NCI-H146 treated with DMSO at 0.1 percent for 48 hours (cell line): ENCODE measurements around the gene OR6B2.

Experiments used
- DNase-seq: peaks from one replicate; lab custom pipeline; 2025; ENCODE audit not compliant: unreplicated experiment; lab: John Stamatoyannopoulos, UW

Gene OR6B2

DNA sequence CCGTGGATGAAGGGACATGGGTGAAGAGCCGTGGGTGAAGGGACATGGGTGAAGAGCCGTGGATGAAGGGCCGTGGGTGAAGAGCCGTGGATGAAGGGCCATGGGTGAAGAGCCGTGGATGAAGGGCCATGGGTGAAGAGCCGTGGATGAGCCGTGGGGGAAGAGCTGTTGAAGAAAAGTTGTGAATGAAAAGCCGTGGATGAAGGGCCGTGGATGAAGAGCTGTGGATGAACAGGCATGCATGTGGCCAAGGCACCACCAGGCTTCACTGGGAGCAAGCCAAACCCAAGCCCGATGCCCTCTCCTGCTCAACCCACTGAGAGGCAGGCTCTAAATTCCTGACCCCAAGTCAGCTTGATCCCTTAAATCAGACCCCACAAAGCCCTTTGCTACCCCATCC, 12.5 kb upstream of the OR6B2 start:
- DNase-seq: no peak

DNA sequence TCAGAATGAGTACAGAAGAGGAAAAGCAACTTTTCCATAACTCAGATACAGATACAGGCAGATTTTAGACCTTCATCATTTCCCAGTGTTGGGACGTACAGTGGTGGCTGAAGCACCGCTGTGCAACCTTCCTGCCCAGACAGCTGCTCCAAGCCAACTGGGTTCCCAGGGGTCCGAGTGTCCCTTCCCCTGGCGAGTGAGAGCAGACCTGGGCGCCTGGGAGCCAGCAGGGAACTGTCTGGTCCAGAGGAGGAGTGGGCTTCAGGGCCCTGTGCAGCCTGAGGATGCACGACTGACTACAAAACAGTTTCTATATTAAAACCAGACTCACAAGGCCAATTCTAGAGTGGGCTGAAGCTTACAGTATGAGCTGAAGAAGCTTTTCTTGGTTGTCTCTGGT, 11.1 kb upstream of the OR6B2 start:
- DNase-seq: no peak

GRCh38 chr2:240037358-240037757, 7.1 kb upstream of the OR6B2 start:
- no peak for DNase-seq

DNA sequence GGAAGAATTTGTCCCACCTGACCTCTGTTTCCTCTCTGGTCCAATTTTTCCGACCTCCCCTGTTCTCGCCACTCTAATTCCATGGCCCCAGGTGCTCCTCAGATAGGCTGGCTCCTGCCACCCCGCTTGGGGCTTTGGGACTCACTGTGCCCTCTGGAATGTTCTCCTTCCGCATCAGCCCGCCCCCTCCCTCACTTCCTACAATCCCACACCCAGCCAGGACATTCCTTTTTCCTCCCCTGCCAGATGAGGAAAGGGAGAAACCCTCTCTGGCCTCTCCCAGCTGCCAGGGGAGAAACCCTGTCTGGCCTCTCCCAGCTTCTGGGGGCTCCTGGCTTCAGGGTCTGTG, 3.1 kb upstream of the OR6B2 start:
- no peak for DNase-seq

DNA sequence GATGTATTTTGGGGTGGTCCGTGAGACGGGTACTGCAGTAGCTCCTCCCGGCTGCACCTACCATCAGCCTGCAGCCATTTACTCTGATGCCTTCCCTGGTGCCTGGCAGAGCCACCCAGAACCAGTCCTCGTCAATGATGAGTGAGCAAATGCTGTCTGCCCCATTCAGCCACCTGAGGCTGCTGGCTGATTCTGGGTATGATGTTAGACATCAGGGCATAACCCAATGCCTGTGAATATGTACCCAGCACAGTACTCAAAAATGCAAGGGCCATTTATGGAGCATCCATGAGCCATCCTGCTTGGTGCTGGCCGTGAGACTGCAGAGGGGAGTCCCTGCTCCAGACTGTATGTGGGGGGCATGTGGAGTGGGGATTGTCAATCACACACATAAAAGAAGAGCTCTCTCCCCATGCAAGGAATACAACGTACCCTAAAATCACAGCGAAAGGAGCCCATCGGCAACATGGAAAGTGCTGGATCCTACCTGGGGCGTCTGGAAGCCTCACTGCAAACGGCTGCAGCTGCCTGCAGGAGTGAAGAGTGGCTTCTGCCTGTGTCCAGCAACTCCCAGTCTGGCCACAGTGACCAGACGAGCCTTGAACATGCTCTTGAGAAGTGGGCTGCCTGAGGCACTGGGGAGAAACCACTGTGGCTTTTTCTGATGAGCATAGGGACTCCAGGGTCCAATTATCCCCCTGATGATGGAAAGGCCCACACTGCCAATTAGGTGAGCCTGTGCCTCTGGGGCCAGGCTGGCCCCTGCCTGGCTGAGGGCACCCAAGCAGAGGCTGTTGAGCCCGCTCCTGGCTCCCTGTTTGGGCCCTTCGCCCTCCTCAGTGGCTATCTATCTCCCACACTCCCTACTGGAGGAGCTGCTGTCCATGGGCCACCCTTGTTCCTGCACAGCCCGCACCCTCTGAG, 2.4 kb upstream of the OR6B2 start:
- DNase-seq: no peak

DNA sequence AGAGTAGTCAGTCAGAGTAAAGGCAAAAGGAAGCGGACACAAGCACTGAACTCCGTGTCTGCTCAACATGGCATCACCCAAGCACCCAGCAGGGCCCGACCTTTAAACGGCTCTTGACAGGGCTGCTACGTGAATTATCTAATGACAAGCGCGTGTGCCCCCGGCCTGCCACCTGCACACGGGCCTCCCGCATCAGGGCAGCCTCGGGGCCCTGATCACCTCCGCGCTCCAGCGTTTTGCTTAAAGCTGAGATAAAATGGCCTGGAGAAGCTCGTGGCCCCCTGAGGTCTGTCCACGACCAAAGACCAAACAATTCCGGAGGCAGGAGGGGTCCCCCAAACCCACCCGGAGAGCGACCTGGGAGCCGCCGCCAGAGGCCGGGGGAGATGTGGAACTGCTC, 5.5 kb downstream of the OR6B2 start:
- no peak for DNase-seq

- no peak for DNase-seq
Observed at GRCh38 chr2:240023792-240024191, 6.4 kb downstream of the OR6B2 start.

- DNase-seq: peak; percentile 7
Observed at GRCh38 chr2:240021488-240022104, 8.6 kb downstream of the OR6B2 start.

DNA sequence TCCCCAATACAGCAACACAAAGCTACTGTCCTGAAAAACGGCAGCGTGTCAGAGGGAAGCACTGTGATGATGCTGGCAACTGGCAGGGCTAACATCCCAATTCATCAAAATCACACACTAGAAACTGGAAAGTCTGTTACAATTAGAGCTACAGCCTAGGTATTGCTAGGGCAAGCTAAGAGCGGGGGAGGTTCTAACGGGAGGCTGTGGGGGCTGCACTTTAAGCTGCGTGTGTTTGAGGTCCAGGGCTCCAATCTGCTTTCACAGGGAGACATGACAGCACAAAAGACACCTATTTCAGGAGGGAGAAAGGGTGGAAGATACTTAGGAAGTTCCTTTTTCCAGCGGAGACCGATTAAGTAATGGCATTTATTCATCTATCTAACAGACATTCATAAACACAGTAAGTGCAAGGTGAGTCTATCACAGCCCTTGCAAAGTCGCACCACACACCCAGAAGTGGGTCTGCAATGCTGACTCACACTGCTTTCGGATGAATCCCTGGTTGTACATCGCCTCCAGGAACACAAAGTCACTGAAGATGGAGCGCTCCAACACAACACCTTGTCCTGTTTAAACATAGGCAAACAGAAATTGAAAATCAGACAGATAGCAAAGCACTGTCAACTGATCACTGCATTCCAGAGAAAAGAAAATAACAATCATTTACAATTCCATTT, 12.0 kb downstream of the OR6B2 start:
- DNase-seq: no peak

DNA sequence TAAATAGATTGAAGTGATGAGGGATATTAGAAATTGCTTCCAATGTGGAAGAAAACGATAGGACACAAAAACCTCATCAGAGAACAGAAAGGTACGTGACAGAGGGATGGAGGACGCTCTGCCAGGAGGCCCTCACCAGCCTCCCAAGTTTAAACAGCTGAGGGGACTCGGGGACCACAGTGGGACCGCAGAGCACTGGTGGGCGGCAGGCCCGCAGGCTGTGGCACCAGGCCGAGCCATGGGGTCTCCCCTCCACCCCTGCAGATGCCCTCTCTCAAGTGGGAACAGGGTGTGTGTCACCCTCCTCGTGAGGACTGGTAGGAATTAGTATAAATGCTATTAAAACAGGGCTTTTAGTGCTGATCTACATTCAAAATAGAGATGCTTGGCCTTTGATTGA, 15.9 kb downstream of the OR6B2 start:
- DNase-seq: no peak

DNA sequence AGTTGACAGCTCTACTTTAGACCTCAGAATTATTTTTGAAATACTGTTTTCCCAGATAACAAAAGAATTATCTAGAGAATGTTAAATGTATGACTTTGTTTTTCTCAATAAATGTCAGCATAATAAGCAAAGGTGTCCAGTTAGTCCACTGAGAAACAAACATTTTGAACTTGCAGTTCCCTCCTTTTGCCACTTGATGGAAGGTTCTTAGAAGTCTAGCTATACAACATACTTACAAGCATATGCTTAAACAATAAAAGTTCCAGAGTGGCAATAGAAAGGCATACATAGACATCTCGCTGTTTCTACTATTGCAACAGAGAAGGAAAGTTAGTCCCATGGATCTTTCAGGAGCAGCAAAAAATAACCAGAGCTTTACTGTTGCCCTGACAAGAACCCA, 16.9 kb downstream of the OR6B2 start:
- no peak for DNase-seq

DNA sequence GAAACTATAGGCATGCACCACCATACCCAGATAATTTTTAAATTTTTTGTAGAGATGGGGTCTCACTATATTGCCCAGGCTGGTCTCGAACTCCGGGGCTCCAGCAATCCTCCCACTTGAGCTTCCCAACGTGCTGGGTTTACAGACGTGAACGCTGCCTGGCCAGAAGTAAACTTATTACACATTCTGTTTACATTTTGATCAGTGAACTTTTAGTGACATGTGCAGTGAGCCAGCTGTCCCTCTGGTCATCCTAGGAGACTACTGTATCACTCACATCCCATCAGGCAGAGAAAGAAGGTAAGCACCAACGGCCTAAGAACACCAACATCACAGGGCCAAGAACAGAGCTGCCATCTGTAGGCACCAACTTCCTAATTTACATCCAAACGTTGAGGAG, 27.2 kb downstream of the OR6B2 start:
- no peak for DNase-seq

- DNase-seq: no peak
Observed at GRCh38 chr2:240000671-240001070, 29.6 kb downstream of the OR6B2 start.

GRCh38 chr2:239997686-239998409, 32.4 kb downstream of the OR6B2 start:
- DNase-seq: no peak

GRCh38 chr2:239994086-239994485, 36.1 kb downstream of the OR6B2 start:
- no peak for DNase-seq

DNA sequence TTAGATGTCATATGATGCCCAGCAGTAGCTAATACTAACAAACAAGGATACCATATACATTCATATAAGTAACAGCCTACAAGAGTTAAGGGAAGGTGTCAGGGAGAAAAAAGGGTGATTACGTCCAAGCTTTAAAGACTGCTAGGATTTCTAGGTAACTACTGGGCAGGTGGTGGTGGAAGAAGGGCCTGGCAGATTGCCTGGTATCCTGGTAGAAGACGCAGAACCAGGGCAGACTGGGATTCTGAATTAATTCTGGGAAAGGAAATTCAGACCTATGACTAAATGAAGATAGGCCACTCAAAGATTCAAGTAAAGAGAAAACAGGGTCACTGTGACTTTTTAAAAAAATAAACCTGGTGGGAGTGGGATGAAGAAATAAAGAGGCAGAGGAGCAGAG, 36.9 kb downstream of the OR6B2 start:
- DNase-seq: no peak

- no peak for DNase-seq
Observed at GRCh38 chr2:239991689-239992314, 38.4 kb downstream of the OR6B2 start.

DNA sequence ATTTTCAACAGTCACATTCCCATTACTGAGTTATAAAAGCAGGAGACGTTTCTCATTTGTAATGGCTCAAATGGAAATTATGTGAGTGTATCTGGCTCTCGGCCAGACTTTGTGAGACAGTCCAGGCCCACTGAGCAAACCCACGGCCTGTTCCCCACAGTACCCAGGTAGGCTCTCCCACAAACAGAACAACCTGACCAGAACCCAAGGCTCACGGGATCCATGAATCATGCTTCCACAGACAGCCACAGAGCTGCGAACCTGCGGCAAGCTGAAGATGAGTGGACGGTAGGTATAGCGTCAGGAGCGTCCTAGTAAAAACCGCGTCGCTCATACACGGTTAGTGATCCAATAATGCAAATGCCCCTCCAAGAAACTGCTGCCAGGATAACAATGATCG, 39.3 kb downstream of the OR6B2 start:
- DNase-seq: no peak

- no peak for DNase-seq
Observed at GRCh38 chr2:239985356-239985755, 44.9 kb downstream of the OR6B2 start.

- DNase-seq: no peak
Observed at GRCh38 chr2:239984421-239985194, 45.6 kb downstream of the OR6B2 start.
